Activated CD4-positive, alpha-beta T cell treated with anti-CD3 and anti-CD28 coated beads, Interleukin-2, amount 50 U/mL, for 24 hours (primary cell): ENCODE results near the gene SYT10.
"Not testable (repeated sequence)": the region's sequence is repeated elsewhere in the genome, so short reads cannot be mapped to it uniquely, and the experiment has no call there.

Source experiments
- DNase-seq, 2 donors: peaks; one replicate each; pipeline ENCODE4 v3.0.0-alpha.2; 2020; ENCODE audit warnings: low read depth in 1 of 2, low spot score in 1 of 2

SYT10 gene

DNA sequence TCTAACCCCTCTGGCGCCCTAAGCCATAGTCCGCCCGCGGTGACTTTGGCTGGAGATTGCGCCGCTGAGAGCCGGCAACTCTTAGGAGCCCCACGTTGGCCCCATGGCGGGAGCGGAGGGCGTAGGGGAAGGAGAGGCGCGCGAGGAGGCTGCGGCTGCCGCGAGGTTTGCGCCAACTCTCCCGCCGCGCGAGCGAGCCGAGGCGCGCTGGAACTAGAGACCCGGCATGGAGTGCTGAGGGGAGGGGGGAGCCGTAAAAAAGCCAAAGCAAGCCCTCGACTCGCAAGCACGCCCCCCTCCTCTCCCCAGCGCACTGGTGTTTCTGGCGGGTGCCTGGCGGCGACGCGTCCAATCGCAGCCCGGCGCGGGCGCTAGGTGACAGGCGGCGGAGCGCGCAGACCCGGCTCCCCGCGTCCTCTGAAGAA lies at the start of gene SYT10:
Gene SYT10 (minus strand): TSS at position 233 of the 425 bp plus-strand sequence. CDS start 297 bp downstream, outside the sequence.
- DNase-seq = no peak

DNA sequence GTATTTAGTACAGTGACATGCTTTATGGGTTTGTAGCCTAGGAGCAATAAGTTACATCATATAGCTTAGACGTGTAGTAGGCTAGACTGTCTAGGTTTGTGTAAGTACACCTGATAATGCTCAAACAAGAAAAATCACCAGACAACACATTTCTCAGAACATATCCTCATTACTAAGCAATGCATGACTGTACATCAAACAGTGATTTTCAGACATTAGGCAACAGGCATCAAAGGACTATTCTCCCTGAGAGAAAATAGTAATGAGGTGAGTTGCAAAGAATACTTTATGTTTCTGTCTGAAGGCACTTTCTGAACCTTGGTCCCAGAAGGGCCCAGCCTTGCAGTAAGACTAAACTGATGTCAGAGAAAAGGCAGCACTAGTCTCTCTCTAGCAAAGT lies 48.4 kb upstream of the SYT10 start:
- DNase-seq = no peak

GRCh38 chr12:33486058-33486457 lies 46.4 kb upstream of the SYT10 start:
- no peak for DNase-seq

DNA sequence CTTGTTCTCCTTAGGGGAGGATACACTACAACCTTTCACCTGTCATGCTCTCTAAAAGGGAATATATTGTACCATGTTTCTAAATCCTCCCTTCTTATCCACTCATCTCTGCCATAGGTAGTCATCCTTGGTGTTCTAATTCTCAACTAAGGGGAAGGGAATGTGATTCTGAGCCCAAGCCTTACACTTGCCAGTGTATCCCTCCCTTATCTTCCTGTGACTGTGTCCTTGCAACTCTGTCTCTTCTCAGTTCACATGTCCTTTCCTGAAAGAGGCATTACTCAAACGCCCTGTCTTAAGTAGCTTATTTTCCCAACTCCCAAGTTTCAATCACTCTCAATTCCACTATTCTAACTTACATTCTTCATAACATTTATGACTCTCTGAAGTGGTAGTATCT lies 44.5 kb upstream of the SYT10 start:
- DNase-seq = no peak

DNA sequence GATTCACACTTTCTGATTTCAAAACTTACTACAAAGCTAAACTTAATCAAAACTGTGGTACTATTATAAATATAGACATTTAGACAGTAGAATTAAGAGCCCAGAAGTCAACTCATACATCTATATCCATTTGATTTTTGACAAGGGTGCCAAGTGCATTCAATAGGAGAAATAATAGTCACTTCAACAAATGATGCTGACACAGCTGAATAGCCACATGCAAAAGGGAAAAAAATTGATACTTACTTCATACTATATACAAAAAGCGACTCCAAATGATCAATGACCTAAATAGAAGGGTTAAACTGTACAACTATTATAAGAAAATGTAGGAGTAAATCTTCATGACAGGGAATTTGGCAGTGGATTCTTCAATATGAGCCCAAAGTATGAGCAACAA lies 40.7 kb upstream of the SYT10 start:
- no peak for DNase-seq

GRCh38 chr12:33476058-33476457 lies 36.4 kb upstream of the SYT10 start:
- DNase-seq = no peak

DNA sequence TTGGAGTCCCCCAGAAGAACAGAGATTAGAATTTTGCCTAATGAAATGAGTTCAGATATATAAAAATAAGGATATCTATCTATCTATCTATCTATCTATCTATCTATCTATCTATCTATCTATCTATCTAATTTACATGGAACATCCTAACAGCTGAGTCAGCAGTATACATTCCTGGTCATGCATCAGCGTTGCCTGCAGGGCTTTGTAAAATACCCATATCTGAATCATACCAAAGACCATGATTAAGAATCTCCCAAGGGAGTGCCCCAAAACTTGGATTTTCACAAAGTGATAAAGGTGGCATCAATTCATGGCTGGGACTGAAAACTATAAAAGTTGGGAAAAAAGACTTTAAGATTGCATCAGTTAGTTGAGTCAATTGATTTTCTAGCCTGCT lies 32.7 kb upstream of the SYT10 start:
- DNase-seq = no peak

DNA sequence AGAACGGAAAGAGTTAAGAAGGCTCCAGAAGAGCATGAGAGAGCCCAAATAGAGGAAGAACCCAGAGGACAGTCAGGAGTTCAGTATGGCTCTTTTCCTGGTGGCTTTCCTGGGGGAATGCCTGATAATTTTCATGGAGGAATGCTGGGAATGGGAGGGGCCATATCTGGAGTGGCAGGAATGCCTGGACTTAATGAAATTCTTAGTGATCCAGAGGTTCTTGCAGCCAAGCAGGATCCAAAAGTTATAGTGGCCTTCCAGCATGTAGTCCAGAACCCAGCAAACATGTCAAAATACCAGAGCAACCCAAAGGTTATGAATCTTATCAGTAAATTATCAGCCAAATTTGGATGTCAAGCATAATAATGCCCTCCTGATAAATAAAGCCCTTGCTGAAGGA lies 15.5 kb upstream of the SYT10 start:
- no peak for DNase-seq

- DNase-seq = no peak
Observed at GRCh38 chr12:33450480-33450879, 10.9 kb upstream of the SYT10 start.

DNA sequence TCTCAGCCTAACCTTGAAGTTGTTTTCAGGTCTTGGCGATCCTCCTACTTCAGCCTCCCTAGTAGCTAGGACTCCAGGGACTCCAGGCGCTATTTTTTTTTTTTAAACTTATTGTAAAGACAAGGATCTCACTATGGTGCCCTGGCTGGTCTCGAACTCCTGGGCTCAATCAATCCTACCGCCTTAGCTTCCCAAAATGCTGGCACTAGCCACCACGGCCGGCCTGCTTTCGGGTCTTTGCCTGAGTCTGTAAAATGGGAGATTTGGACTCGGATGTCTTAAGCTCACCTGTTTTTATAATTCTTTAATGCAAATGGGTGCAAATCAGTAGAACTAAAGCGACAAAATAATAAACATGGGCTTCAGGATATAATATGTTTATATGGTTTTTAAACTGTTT lies 858 bp upstream of the SYT10 start:
- no peak for DNase-seq

DNA sequence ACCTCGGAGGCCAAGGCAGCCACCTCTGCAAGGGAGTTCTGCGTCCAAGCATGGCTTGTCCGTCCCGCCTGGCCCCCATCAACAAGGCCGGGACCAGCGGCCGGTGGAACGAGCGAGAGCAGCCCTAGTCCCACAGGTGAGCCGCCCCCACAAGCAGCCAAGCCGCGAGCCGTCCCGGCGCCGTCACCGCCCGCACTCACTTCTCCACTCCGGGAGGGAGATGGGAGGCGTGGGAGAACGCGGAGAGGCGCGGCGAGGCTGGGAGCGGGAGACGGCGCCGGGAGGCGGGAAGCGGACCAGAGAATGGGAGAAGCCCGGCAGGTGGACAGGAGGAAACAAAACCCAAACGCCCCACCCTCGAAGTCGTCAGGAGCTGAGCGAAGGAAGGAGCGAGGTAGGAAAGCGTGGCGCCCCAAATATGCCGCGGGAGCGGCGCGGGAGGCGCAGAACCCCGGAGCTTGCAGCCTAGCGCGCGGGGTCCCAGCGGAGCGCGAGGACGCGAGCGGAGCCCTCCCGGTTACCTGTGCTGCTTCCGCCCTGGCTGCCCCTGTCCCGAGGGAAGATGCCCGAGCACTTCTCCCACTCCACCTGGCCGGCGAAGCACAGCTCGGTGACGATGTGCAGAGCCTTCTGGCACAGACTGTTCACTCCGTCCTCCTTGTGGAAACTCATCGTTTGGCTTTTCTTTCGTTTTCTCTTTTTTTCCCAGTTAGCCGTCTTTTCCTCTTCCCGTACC lies 600 bp downstream of the SYT10 start:
- no peak for DNase-seq

GRCh38 chr12:33438025-33438772 lies 1.4 kb downstream of the SYT10 start:
- no peak for DNase-seq

GRCh38 chr12:33437598-33437997 lies 2.0 kb downstream of the SYT10 start:
- no peak for DNase-seq

DNA sequence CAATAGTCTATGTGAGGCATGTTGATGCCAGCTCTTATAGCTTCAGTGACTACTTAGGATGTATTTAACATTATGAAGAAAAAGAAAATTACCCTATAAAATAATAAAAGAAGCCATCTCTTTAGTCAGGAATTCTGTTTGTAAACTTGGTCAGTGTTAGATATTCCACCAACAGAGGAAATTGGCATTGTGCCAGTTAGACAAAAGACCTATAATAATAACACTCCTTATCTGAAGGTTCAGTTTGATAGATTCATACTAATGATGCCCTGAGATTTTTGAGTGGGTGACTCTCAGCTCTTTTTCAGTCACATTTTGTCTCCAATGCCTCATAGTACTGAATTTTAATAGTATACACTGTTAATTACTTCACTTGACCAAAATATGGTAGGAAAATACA lies 6.6 kb downstream of the SYT10 start:
- DNase-seq = no peak

- no peak for DNase-seq
Observed at GRCh38 chr12:33431648-33432047, 8.0 kb downstream of the SYT10 start.

DNA sequence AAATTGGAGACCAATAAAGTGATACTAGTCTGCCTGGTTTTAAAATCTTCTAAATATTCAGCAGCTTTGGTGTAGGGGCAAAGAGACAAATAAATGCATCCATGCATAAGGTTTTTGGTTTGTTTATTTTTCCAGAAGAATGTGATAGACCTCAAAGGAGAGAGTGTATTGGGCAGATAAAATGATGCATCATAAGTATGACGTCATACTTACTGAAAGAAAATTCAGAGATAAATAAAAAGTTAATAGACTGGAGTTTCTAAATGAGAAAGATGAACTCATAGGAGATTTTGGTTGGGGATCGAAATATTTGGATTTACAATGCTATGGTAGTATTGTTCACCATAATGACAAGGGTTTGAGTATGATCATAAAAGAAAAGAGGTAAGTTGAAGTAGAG lies 10.2 kb downstream of the SYT10 start:
- no peak for DNase-seq

DNA sequence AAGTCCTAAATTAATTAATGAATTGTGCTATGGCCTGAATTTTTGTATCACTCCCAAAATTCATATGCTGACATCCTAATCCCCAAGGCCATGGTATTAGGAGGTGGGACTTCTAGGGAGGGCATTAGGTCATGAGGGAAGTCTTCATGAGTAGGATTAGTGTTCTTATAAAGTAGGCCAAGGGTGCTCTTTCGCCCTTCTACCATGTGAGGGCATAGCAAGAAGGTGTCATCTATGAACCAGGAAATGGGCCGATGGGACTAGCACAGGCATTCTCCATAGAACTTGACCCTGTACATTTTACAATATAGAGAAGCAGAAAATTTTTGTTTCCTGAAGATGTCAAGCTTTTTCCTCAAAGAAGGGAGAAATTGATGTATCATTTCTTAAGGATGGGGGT lies 12.5 kb downstream of the SYT10 start:
- no peak for DNase-seq

GRCh38 chr12:33423706-33424105 lies 15.9 kb downstream of the SYT10 start:
- no peak for DNase-seq

GRCh38 chr12:33412410-33412809 lies 27.2 kb downstream of the SYT10 start:
- DNase-seq = not testable (repeated sequence)

GRCh38 chr12:33383503-33383902 lies 56.1 kb downstream of the SYT10 start:
- no peak for DNase-seq

GRCh38 chr12:33376153-33376552 lies 63.5 kb downstream of the SYT10 start:
- DNase-seq = no peak

DNA sequence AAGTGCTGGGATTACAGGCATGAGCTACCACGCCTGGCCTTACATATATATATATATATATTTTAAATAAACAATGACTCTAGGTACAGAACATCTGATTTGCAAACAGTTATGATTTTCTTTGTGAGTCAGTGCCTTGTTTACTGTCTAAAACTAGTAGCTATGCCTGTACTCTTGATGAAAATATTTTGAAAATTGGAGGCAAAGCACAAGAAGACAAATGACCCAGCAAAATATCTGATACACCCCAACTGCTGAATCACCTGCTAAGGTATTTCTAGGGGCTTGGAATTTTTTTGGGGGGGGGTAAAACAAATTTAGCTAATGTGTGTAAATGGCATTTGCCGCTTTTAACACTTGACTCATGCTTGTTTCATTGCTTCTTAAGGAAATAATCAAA lies 69.3 kb downstream of the SYT10 start:
- DNase-seq = no peak

- DNase-seq = no peak
Observed at GRCh38 chr12:33357181-33357580, 82.4 kb downstream of the SYT10 start.
